GM12872 (cell line): Measurements from ENCODE around the gene CBR3.

Source experiments
- CTCF ChIP-seq: IDR thresholded peaks from 3 replicates; pipeline ENCODE4 v1.5.1; 2011; ENCODE audit warnings: low read depth, mild to moderate bottlenecking, low read length, moderate library complexity; ENCODE audit not compliant: insufficient read depth

The CBR3 gene

GRCh38 chr21:36109868-36110267 lies 25.0 kb upstream of the CBR3 start:
- TF ChIP-seq CTCF = no peak

- TF ChIP-seq CTCF = no peak
These were observed 23.6 kb upstream of the CBR3 start for GRCh38 chr21:36111238-36111637.

DNA sequence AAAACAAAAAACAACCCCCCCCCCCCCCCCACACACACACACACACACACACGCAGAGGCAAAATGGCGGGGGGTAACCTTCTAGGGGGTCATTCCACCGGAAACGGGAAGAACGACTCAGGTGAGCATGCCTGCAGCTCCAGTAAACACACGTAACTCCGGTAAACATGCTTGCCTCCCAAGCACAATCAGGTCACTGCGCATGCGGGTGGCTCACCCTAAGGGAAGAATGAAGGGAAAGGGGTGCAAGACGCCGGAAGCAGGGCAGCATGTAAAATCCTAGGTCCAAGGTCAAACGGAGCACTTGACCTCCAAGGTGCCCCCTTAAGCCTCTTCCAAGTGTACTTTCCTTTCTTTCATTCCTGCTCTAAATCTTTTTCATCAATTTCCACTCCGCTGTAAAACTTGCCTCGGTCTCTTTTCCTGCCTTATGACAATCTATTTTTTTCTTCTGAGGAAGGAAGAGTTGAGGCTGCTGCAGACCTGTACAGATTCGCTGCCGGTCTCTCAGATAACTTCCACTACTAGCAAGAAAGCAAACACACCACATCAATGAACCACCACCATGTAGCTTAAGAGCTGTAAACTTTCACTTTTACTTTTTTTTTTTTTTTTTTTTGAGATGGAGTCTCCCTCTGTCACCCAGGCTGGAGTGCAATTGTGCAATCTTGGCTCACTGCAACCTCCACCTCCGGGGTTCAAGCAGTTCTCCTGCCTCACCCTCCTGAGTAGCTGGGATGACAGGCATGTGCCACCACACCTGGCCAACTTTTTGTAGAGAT lies 21.0 kb upstream of the CBR3 start:
- TF ChIP-seq CTCF = no peak

DNA sequence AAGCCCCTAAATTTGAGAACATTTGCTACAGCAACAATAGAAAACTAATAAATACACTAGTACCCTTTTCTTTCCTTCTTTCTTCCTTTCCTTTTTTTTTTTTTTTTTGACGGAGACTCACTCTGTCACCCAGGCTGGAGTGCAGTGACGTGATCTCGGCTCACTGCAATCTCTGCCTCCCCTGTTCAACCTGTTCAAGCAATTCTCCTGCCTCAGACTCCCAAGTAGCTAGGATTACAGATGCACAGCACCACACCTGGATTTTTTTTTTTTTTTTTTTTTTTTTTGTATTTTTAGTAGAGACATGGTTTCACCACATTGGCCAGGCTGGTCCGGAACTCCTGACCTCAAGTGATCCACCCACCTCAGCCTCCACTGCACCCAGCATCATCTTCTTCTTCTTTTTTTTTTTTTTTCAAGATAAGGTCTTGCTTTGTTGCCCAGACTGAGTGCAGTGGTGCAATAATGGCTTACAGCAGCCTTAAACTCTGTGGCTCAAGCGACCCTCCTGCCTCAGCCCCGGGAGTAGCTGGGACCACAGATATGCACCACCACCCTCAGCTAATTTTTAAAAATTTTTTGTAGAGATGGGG lies 19.6 kb upstream of the CBR3 start:
- no peak for TF ChIP-seq CTCF

DNA sequence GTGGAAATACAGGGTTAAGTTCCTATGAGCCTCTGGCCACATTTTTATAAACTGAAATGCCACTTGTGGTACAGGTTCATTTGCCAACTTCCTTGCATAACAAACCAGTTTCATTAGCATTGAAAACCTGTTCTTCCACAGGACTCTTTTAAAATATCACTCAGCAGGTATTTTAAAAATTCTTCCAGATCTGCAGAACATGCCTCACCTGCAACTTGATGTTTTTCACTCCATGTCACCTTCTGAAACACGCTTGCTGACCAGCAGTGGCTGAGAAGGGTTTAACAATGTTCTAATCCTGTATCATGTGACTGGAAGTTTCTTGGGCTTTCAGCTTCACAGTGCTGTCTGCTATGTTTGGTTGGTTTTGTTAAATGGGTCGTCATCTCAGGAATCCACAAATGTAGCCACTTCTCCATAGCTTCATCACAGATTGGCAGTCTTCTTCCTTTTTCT lies 17.6 kb upstream of the CBR3 start:
- TF ChIP-seq CTCF = no peak

- TF ChIP-seq CTCF = no peak
These were observed 14.5 kb upstream of the CBR3 start for GRCh38 chr21:36120304-36120888.

DNA sequence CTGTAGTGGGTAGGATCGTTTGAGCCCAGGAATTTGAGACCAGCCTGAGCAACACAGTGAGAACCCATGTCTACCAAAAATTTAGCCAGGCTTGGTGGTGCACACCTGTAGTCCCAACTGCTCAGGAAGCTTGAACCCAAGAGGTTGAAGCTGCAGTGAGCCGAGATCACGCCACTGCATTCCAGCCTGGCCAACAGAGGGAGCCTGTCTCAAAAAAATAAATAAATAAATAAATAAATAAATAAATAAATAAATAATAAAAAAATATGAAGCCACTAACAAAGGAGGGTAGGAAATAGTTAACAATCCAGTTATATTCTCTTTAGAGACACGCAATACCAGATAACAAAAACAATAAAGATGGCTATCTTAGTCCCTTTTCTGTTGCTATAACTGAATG lies 11.9 kb upstream of the CBR3 start:
- TF ChIP-seq CTCF = peak; percentile 34; the same call in 1 of the 3 replicates
